Omental fat pad (tissue), 4 donors: ENCODE measurements around the gene FCGBP. TPM values are rescaled to one million over a fixed set of nuclear protein-coding genes. Genes with fewer than 3 reads are reported as not detected.

ENCODE experiments used
- ATAC-seq: fragments of 150-250 bp; one replicate; pipeline ENCODE4 v1.9.1; 2016; ENCODE audit warnings: mild to moderate bottlenecking, moderate library complexity; ENCODE audit not compliant: low FRiP score
- DNase-seq: peaks from one replicate; pipeline ENCODE4 v3.0.0-alpha.2; 2019; ENCODE audit warnings: low spot score
- total RNA-seq, 4 donors: library from RNA; depleted of rRNA; stranded (reverse); fragments of >200 nt; gene quantifications; one replicate each; pipeline ENCODE4 v1.1.0, GENCODE V29; 2016
- TF ChIP-seq, protein P1 (sequence below), 3 donors: fragments of 450-650 bp; IDR thresholded peaks; one replicate each; pipeline ENCODE4 v1.5.1; 2016 to 2017; ENCODE audit warnings: antibody characterized with exemption in 3 of 3, mild to moderate bottlenecking in 3 of 3, moderate library complexity in 2 of 3

FCGBP gene
- total RNA-seq, 4 donors from 2014 or later, result 12.5 to 197 (median 29.3) TPM

DNA sequence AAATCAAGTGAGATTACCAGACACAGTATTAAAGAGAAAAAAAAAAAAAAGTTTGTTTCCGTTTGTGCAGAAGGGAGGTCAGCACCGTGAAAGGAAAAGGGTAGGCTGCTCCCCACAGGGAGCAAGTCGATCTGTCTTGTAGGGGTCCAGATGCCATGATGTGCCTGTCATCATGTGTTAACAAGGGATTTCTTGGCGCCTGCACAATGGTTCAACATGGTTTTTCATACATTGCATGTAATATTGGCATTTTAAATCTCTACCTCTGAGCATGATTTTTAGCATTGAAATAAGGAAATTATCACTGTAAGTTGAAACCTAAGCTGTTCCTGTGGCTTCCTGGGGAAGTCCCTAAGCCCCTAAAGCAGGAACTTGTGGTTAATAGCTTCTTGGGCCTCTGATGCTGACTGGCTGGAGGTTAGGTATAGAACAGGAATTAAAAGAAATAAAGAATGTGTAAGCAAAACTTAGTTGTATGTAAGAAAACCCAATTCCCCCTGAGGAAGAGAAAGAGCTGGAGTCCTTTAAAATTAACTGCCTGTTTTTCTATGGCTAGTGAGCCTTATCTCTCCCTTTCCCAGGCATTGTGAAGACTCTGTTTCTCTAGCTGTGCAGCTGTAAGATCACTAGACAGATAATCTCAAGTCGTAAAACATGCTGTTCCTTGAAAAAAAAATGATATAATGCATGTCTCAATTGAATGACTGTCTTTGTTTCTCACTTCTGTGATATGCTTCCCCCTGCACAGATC, 7.4 kb upstream of the FCGBP start:
- ATAC-seq, result no peak
- TF ChIP-seq, protein P1, sequence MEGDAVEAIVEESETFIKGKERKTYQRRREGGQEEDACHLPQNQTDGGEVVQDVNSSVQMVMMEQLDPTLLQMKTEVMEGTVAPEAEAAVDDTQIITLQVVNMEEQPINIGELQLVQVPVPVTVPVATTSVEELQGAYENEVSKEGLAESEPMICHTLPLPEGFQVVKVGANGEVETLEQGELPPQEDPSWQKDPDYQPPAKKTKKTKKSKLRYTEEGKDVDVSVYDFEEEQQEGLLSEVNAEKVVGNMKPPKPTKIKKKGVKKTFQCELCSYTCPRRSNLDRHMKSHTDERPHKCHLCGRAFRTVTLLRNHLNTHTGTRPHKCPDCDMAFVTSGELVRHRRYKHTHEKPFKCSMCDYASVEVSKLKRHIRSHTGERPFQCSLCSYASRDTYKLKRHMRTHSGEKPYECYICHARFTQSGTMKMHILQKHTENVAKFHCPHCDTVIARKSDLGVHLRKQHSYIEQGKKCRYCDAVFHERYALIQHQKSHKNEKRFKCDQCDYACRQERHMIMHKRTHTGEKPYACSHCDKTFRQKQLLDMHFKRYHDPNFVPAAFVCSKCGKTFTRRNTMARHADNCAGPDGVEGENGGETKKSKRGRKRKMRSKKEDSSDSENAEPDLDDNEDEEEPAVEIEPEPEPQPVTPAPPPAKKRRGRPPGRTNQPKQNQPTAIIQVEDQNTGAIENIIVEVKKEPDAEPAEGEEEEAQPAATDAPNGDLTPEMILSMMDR (IDR thresholded peaks at IDR 0.05), result no peak
- no peak for DNase-seq

DNA sequence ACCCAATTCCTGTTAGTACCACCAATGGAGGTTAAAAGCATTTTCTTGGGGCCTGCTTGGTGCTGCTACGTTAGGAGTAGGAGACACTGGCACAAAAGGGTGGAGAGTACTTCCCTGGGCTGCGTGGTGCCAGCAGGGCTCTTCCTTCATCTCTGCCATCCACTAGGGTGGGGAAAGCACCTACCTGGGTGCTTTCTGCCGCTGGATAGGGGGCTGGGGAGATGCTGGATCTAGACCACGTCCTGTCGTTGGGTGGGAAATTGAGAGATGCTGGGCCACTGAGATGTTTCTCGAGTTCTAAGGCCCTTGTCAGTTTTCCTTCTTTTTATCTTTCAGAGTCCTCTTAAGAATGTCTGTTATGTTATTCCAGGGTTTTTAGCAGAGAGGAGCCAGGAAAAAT, 6.7 kb upstream of the FCGBP start:
- DNase-seq, result no peak
- TF ChIP-seq, protein P1 (IDR thresholded peaks at IDR 0.05), result no peak
- no peak for ATAC-seq

DNA sequence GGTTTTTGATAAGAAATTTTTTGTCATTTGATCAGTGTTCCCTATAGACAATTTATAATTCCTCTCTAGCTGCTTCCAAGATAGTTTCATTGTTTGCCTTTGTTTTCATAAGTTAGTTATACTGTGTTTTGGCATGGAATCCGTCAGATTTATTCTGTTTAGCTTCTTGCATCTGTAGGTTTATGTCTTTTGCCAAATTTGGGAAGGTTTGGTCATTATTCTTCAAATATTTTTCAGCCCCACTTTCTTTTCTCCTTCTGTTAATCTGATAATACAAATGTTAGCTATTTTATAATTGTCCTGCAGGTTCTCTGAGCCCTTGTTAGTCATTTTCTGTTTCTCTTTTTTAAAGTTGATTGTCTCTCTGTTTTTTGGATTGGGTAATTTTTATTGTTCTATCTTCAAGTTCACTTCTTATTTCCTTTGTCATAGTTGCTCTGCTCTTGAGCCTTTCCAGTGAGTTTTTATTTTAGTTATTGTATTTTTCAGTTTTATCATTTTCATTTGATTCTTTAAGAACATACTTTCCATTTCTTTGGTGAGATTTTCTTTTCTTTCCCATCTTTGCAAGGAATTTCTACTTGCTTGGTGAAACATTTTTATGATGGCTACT, 5.9 kb upstream of the FCGBP start:
- TF ChIP-seq, protein P1 (IDR thresholded peaks at IDR 0.05), result no peak

DNA sequence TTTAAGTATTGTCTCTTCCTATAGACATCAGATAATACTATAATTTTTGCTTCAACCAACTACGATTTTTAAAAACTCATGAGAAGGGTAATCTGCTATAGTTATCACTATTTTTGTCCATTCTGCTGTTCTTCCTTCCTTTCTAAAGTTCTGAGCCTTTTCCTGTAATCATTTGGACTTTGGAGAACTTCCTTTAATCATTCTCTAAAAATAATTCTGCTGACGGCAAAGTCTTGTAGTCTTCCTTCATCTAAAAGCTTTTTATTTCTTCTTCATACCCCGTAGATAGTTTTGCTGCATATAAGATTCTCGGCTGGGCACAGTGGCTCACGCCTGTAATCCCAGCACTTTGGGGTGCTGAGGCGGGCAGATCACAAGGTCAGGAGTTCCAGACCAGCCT, 5.1 kb upstream of the FCGBP start:
- DNase-seq (no peak), ATAC-seq (no peak)
- TF ChIP-seq, protein P1 (IDR thresholded peaks at IDR 0.05), result no peak

More for the DNA sequence above, 5.9 kb upstream of the FCGBP start:
- ATAC-seq (no peak), DNase-seq (no peak)

DNA sequence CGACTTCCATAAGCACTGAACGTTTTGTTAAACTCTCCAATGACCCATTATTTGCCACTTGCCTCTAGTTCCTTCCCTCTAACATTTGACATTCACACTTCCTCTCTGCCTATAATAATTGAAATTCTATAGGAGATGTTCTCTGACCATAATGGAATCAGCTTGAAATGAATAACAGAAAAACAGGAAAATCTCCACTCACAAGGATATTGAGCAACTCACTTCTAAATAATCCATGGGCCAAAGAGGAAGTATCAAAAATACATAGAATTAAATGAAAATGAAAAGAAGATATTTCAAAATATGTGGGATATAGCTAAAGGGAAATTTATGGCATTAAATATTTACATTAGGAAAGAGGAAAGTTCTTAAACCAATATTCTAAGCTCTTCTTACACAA, 3.4 kb upstream of the FCGBP start:
- no peak for ATAC-seq
- DNase-seq, result no peak
- TF ChIP-seq, protein P1 (IDR thresholded peaks at IDR 0.05), result no peak

DNA sequence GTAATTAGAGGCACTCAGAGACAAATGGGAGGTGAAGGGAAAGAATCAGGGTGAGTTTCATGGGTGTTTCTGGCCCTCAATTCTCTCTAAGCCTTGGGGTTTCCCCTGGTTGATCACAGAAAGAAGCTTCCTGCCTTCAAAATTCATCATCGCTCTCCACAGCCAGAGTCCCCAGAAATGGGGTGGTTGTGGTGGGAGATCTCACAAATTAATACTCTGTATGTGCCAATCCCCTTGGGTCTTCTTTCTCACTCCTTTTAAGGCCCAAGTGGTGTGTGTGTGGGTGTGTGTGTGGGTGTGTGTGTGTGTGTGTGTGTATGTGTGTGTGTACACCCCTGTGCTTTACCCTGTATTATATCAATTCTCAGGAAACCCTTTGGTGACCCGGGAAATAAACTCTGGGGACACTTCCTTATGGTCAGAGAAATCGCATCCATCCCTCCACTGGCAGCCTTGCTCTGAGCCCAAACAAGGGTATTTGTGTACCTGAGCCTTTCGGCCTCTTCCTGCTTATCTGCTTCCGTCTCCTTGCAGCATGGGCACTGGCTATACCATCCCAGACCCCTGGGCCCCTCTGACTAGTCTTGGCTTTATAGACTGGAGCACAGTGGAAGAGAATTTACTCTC, 2.8 kb upstream of the FCGBP start:
- ATAC-seq (no peak), DNase-seq (no peak)
- TF ChIP-seq, protein P1 (IDR thresholded peaks at IDR 0.05), result no peak
